ENCODE results near the gene PRKCE. TPM values are rescaled to one million over a fixed set of nuclear protein-coding genes. Genes with fewer than 3 reads are reported as not detected.
"Not testable (repeated sequence)": the region's sequence is repeated elsewhere in the genome, so short reads cannot be mapped to it uniquely, and the experiment has no call there.

The PRKCE gene
- total RNA-seq, 4 donors from 2014 or later, result 5.9 to 21.2 (median 18.5) TPM

- Histone ChIP-seq H3K9me3 (no peaks in the 10 kb centered on the region), H3K36me3 (no peaks in the 10 kb centered on the region), H3K4me1 (peaks cover 5 to 77% (median 8%) of the 10 kb centered on the region in 3 donors), H3K27me3 (no peaks in the 10 kb centered on the region), H3K4me3 (no peak overlapping the region), H3K27ac (peak overlapping the region in 3 of 4 donors; percentile 36 to 50 (median 50))
- no peak for ATAC-seq
- 74 to 81% methylated on average over 8 to 9 of the region's 9 CpGs for WGBS, 2 donors (ENCODE audit: low coverage in 1 of 2)
- TF ChIP-seq CTCF (IDR thresholded peaks at IDR 0.05), result no peak
- TF ChIP-seq POLR2A (IDR thresholded peaks at IDR 0.05), result no peak
- TF ChIP-seq POLR2AphosphoS5 (IDR thresholded peaks at IDR 0.05), result peak; percentile 34
- no peak for TF ChIP-seq EP300 (IDR thresholded peaks at IDR 0.05)
These were observed 205.2 kb downstream of the PRKCE start for GRCh38 chr2:45856391-45857274.

- no peaks in the 10 kb centered on the region for H3K9me3 ChIP-seq
- 33 to 44% methylated on average over 4 of the region's 4 CpGs for whole genome bisulfite sequencing, 2 donors (ENCODE audit: low coverage in 1 of 2)
- H3K27ac ChIP-seq, result peak overlapping the region in 3 of 4 donors; percentile 36 to 50 (median 50)
- H3K4me1 ChIP-seq, result peaks cover 5 to 72% (median 8%) of the 10 kb centered on the region in 3 donors
- H3K27me3 ChIP-seq, result no peaks in the 10 kb centered on the region
- no peaks in the 10 kb centered on the region for H3K36me3 ChIP-seq
- TF ChIP-seq CTCF (IDR thresholded peaks at IDR 0.05), result no peak
- TF ChIP-seq EP300 (IDR thresholded peaks at IDR 0.05), result no peak
- TF ChIP-seq POLR2A (IDR thresholded peaks at IDR 0.05), result no peak
- TF ChIP-seq POLR2AphosphoS5 (IDR thresholded peaks at IDR 0.05), result no peak
- no peak overlapping the region for H3K4me3 ChIP-seq
- ATAC-seq, result no peak
These were observed 205.8 kb downstream of the PRKCE start for GRCh38 chr2:45857275-45857609.

- no peaks in the 10 kb centered on the region for H3K27me3 ChIP-seq
- no peak overlapping the region for H3K4me3 ChIP-seq
- peaks cover 5 to 72% (median 8%) of the 10 kb centered on the region in 3 donors for H3K4me1 ChIP-seq
- TF ChIP-seq POLR2AphosphoS5 (IDR thresholded peaks at IDR 0.05) (no peak), CTCF (IDR thresholded peaks at IDR 0.05) (no peak), EP300 (IDR thresholded peaks at IDR 0.05) (no peak), POLR2A (IDR thresholded peaks at IDR 0.05) (no peak)
- no peaks in the 10 kb centered on the region for H3K9me3 ChIP-seq
- H3K36me3 ChIP-seq, result no peaks in the 10 kb centered on the region
- no peak for ATAC-seq
- peak overlapping the region in 2 of 4 donors; percentile 30 to 50 for H3K27ac ChIP-seq
- 59 to 63% methylated on average over 10 of the region's 11 CpGs for WGBS, 2 donors (ENCODE audit: low coverage in 1 of 2)
These were observed 206.5 kb downstream of the PRKCE start for GRCh38 chr2:45857867-45858520.

GRCh38 chr2:45858872-45859271 lies 207.4 kb downstream of the PRKCE start:
- not testable (repeated sequence) for H3K9me3 ChIP-seq, ATAC-seq, H3K4me3 ChIP-seq, H3K27ac ChIP-seq, H3K36me3 ChIP-seq, H3K27me3 ChIP-seq
- 53 to 91% methylated on average over 3 to 5 of the region's 5 CpGs for WGBS, 2 donors (ENCODE audit: low coverage in 1 of 2)
- peaks cover 5 to 66% (median 8%) of the 10 kb centered on the region in 3 donors for H3K4me1 ChIP-seq

GRCh38 chr2:45859682-45860081 lies 208.2 kb downstream of the PRKCE start:
- H3K27ac ChIP-seq, result peak overlapping the region in 2 of 4 donors; percentile 54 to 70
- H3K27me3 ChIP-seq, result no peaks in the 10 kb centered on the region
- no peaks in the 10 kb centered on the region for H3K36me3 ChIP-seq
- no peaks in the 10 kb centered on the region for H3K9me3 ChIP-seq
- TF ChIP-seq CTCF (IDR thresholded peaks at IDR 0.05), result no peak
- TF ChIP-seq POLR2AphosphoS5 (IDR thresholded peaks at IDR 0.05), result no peak
- no peak for TF ChIP-seq POLR2A (IDR thresholded peaks at IDR 0.05)
- no peak for TF ChIP-seq EP300 (IDR thresholded peaks at IDR 0.05)
- H3K4me1 ChIP-seq, result peaks cover 5 to 58% (median 6%) of the 10 kb centered on the region in 3 donors
- no peak overlapping the region for H3K4me3 ChIP-seq
- WGBS, 2 donors (ENCODE audit: low coverage in 1 of 2), result 68 to 75% methylated on average over 1 of the region's 1 CpG
- ATAC-seq, result no peak
